DND-41 (cell line): Measurements from ENCODE around the gene NINL.

Source experiments
- EZH2 ChIP-seq: IDR thresholded peaks from 3 replicates; pipeline ENCODE4 v1.6.1; 2012; ENCODE audit warnings: borderline replicate concordance, low read depth, mild to moderate bottlenecking, moderate library complexity, low read length, inconsistent platforms; ENCODE audit not compliant: severe bottlenecking
- TF ChIP-seq, protein P1 (sequence below): IDR thresholded peaks from 2 replicates; pipeline ENCODE4 v1.5.1; 2012; ENCODE audit warnings: borderline replicate concordance, low read length, moderate library complexity, mild to moderate bottlenecking; ENCODE audit not compliant: poor library complexity, severe bottlenecking; ENCODE audit errors: extremely low read depth

DNA sequence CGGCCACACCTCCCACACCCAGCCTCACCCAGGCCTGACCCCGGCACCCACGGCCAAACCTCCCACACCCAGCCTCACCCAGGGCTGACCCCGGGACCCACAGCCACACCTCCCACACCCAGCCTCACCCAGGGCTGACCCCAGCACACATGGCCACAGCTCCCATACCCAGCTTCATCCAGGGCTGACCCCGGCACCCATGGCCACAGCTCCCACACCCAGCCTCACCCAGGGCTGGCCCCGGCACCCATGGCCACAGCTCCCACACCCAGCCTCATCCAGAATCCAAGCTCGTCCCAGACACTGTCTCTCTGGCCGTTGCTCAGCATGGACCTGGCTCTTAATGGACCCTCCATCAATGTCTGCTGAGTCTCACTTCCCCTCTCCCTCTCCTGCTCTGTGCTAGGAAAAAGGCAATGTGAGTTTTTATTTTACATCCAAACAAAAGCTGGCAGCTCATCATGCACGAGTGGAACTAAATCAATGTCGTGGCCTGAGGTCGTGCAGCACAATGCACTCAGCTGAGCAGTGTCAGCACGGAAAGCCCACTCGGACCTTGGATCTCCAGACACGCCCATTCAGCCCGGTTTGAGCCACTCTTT, 36.1 kb downstream of the NINL start:
- TF ChIP-seq, protein P1, sequence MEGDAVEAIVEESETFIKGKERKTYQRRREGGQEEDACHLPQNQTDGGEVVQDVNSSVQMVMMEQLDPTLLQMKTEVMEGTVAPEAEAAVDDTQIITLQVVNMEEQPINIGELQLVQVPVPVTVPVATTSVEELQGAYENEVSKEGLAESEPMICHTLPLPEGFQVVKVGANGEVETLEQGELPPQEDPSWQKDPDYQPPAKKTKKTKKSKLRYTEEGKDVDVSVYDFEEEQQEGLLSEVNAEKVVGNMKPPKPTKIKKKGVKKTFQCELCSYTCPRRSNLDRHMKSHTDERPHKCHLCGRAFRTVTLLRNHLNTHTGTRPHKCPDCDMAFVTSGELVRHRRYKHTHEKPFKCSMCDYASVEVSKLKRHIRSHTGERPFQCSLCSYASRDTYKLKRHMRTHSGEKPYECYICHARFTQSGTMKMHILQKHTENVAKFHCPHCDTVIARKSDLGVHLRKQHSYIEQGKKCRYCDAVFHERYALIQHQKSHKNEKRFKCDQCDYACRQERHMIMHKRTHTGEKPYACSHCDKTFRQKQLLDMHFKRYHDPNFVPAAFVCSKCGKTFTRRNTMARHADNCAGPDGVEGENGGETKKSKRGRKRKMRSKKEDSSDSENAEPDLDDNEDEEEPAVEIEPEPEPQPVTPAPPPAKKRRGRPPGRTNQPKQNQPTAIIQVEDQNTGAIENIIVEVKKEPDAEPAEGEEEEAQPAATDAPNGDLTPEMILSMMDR, result no peak
- TF ChIP-seq EZH2, result no peak
